ENCODE measurements around the gene CTDSPL.

DNA sequence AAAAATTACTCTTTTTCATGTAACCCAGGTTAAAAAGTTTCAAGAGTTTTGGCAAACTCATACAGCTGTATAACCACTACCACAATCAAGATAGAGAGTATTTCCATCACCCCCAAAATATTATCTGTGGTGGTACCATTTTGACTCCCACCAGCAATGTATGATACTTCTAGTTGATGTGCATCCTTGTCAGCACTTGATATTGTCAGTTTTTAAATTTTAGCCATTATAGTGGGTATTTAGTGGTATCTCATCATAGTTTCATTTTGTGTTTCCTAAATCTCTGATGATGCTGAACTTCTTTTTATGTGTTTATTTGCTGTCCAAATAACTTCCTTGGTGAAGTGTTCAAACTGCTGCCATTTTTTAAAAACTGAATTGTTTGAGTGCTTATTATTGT, 14.6 kb downstream of the CTDSPL start:
- no peak for TF ChIP-seq EZH2 (IDR thresholded peaks at IDR 0.05)
- TF ChIP-seq, protein P1, sequence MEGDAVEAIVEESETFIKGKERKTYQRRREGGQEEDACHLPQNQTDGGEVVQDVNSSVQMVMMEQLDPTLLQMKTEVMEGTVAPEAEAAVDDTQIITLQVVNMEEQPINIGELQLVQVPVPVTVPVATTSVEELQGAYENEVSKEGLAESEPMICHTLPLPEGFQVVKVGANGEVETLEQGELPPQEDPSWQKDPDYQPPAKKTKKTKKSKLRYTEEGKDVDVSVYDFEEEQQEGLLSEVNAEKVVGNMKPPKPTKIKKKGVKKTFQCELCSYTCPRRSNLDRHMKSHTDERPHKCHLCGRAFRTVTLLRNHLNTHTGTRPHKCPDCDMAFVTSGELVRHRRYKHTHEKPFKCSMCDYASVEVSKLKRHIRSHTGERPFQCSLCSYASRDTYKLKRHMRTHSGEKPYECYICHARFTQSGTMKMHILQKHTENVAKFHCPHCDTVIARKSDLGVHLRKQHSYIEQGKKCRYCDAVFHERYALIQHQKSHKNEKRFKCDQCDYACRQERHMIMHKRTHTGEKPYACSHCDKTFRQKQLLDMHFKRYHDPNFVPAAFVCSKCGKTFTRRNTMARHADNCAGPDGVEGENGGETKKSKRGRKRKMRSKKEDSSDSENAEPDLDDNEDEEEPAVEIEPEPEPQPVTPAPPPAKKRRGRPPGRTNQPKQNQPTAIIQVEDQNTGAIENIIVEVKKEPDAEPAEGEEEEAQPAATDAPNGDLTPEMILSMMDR (IDR thresholded peaks at IDR 0.05 in 2 of 3, conservative IDR thresholded peaks at IDR 0.05 in 1 of 3; ENCODE audit: borderline replicate concordance in 1 of 3, insufficient read depth in 1 of 3, low read depth in 2 of 3, low read length in 2 of 3), result no peak

Measured in HCT116 (cell line).